HL-60 (cell line): ENCODE results near the gene IZUMO3.

Experiments used
- DNase-seq, 2 experiments: peaks; one replicate each; pipeline ENCODE4 v3.0.0-alpha.2; 2010 to 2020; ENCODE audit warnings: low read depth in 1 of 2, low spot score in 1 of 2
- H3K27ac ChIP-seq: fragments of 250-450 bp; sonication (Bioruptor Pico); replicated peaks from 2 replicates; pipeline ENCODE4 v1.5.1; 2020; ENCODE audit warnings: mild to moderate bottlenecking, moderate library complexity
- H3K27me3 ChIP-seq: fragments of 250-450 bp; sonication (Bioruptor Pico); 2 replicates; pipeline ENCODE4 v1.5.1; 2021; ENCODE audit warnings: mild to moderate bottlenecking, moderate library complexity; ENCODE audit not compliant: insufficient read depth, poor library complexity, severe bottlenecking
- H3K4me3 ChIP-seq: replicated peaks from 2 replicates; pipeline ENCODE4 v1.5.1; 2011; ENCODE audit warnings: mild to moderate bottlenecking, control low read depth, low read length; ENCODE audit not compliant: insufficient read depth
- GABPA ChIP-seq: IDR thresholded peaks from 2 replicates; pipeline ENCODE4 v1.6.1; 2012; ENCODE audit warnings: low read depth
- POLR2AphosphoS5 ChIP-seq: IDR thresholded peaks from 2 replicates; pipeline ENCODE4 v1.6.1; 2012; ENCODE audit warnings: low read depth
- SPI1 ChIP-seq: IDR thresholded peaks from 2 replicates; pipeline ENCODE4 v1.6.1; 2012; ENCODE audit warnings: low read depth, mild to moderate bottlenecking, borderline replicate concordance
- long read RNA-seq: library from polyadenylated mRNA; unstranded; transcript quantifications from one replicate; pipeline ENCODE4 v2.0.0, GENCODE V29; 2020
- TF ChIP-seq, protein P1 (sequence below): IDR thresholded peaks from one replicate; pipeline ENCODE4 v1.5.1; 2011; ENCODE audit warnings: low read length, control low read depth, inconsistent platforms; ENCODE audit not compliant: insufficient read depth
- TF ChIP-seq, protein P2 (sequence below): IDR thresholded peaks from 2 replicates; pipeline ENCODE4 v1.6.1; 2012; ENCODE audit warnings: low read depth; ENCODE audit not compliant: insufficient replicate concordance

The IZUMO3 gene, protein sequence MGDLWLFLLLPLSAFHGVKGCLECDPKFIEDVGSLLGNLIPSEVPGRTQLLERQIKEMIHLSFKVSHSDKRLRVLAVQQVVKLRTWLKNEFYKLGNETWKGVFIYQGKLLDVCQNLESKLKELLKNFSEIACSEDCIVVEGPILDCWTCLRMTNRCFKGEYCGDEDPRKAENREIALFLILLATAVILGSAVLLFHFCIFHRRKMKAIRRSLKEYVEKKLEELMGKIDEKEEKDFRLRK
- long read RNA-seq, result 0 reads

DNA sequence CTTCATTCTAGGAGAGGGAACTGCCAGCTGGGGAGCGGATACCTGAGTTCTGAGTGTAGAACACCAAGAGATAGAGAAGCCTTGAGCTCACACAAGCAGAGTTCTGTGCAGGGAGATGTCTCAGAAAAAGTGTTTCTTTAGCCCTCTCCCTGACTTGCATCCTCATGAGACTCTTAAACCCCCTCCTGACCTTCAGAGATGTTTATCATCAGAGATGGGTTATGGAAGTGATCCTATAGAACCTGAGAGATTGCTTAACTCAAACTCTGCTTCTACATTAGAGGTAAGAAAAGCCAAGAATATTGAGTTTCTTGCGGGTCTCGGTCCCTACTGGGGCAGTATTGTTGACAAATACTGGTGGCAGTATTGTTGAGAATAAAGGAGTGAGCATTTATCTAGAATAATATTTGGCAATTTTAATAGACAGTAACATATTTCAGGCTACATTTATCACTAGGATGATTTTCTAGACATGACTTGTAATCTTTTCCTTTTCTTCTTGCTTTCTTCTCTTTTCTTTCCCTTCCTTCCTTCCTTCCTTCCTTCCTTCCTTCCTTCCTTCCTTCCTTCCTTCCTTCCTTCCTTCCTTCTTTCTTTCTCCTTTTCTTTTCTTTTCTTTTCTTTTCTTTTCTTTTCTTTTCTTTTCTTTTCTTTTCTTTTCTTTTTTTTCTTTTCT, at the start of gene IZUMO3:
IZUMO3 (minus strand) TSS at position 51 of the 676 bp plus-strand sequence. CDS start 248 bp downstream, outside the sequence.
- TF ChIP-seq, protein P1, sequence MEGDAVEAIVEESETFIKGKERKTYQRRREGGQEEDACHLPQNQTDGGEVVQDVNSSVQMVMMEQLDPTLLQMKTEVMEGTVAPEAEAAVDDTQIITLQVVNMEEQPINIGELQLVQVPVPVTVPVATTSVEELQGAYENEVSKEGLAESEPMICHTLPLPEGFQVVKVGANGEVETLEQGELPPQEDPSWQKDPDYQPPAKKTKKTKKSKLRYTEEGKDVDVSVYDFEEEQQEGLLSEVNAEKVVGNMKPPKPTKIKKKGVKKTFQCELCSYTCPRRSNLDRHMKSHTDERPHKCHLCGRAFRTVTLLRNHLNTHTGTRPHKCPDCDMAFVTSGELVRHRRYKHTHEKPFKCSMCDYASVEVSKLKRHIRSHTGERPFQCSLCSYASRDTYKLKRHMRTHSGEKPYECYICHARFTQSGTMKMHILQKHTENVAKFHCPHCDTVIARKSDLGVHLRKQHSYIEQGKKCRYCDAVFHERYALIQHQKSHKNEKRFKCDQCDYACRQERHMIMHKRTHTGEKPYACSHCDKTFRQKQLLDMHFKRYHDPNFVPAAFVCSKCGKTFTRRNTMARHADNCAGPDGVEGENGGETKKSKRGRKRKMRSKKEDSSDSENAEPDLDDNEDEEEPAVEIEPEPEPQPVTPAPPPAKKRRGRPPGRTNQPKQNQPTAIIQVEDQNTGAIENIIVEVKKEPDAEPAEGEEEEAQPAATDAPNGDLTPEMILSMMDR, result no peak
- TF ChIP-seq, protein P2, sequence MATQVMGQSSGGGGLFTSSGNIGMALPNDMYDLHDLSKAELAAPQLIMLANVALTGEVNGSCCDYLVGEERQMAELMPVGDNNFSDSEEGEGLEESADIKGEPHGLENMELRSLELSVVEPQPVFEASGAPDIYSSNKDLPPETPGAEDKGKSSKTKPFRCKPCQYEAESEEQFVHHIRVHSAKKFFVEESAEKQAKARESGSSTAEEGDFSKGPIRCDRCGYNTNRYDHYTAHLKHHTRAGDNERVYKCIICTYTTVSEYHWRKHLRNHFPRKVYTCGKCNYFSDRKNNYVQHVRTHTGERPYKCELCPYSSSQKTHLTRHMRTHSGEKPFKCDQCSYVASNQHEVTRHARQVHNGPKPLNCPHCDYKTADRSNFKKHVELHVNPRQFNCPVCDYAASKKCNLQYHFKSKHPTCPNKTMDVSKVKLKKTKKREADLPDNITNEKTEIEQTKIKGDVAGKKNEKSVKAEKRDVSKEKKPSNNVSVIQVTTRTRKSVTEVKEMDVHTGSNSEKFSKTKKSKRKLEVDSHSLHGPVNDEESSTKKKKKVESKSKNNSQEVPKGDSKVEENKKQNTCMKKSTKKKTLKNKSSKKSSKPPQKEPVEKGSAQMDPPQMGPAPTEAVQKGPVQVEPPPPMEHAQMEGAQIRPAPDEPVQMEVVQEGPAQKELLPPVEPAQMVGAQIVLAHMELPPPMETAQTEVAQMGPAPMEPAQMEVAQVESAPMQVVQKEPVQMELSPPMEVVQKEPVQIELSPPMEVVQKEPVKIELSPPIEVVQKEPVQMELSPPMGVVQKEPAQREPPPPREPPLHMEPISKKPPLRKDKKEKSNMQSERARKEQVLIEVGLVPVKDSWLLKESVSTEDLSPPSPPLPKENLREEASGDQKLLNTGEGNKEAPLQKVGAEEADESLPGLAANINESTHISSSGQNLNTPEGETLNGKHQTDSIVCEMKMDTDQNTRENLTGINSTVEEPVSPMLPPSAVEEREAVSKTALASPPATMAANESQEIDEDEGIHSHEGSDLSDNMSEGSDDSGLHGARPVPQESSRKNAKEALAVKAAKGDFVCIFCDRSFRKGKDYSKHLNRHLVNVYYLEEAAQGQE, result no peak
- TF ChIP-seq SPI1, result no peak
- no peak for TF ChIP-seq POLR2AphosphoS5
- TF ChIP-seq GABPA, result no peak
- DNase-seq, result no peak
- Histone ChIP-seq H3K27me3 (no peaks in the 10 kb centered on the region), H3K27ac (no peak within 1 kb of the TSS), H3K4me3 (no peak within 1 kb of the TSS)

DNA sequence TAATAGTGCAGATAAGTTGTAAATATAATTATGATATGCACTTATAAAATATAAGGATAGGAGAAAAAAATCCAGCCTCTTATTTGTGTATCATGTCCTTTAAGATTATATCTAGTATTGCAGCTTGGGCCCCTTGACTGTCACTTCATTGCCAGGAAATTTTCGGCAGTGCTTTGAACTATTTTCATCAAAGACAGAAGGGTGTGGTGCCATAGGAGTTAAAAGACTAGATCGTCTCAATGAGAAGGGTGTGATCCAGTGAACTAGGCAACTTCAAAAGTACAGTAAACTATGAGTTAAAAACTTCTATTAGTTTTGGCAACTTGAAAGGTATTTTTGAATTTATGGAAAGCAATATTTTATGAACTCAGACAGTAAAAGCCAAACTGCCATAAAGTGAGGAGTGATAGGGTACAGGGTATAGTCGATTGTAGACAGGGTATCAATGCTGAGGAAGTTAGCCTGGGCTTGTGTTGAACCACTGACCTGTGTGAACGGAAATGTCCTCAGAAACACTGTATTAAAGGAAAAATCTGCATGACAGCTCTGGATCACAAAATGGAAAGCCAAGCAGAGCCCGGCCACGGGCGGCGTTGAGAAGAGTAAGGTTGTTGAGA, 48.6 kb upstream of the IZUMO3 start:
- H3K27ac ChIP-seq, result no peak overlapping the region
- no peak for DNase-seq
- no peaks in the 10 kb centered on the region for H3K27me3 ChIP-seq
- H3K4me3 ChIP-seq, result no peak overlapping the region
- TF ChIP-seq, protein P2, result no peak
- TF ChIP-seq POLR2AphosphoS5 (no peak), SPI1 (no peak), GABPA (no peak)
- TF ChIP-seq, protein P1, result no peak

DNA sequence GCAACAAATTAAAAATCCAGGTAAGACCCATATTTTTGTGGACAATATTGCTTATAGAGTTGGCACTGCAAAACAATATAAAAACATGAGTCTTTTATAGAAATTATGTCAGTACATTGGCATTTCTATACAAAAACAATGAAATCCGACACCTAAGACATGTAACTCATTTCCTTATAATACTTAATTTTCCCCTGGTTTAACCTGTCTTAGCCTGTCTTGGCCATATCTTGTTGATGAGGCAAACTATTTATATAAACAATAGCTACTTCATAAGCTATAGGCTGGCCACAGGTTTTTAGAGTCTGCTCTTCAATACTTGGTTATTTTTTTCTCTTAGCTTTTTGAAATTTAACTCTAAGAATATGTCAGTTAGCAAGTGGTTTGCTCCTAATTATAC, 44.7 kb upstream of the IZUMO3 start:
- Histone ChIP-seq H3K27ac (no peak overlapping the region), H3K4me3 (no peak overlapping the region), H3K27me3 (no peaks in the 10 kb centered on the region)
- no peak for DNase-seq
- no peak for TF ChIP-seq SPI1
- TF ChIP-seq, protein P2, result no peak
- no peak for TF ChIP-seq GABPA
- TF ChIP-seq POLR2AphosphoS5, result no peak
- TF ChIP-seq, protein P1, result no peak
